ENCODE results near the gene PRUNE2. TPM values are rescaled to one million over a fixed set of nuclear protein-coding genes. Genes with fewer than 3 reads are reported as not detected.

The PRUNE2 gene, protein sequence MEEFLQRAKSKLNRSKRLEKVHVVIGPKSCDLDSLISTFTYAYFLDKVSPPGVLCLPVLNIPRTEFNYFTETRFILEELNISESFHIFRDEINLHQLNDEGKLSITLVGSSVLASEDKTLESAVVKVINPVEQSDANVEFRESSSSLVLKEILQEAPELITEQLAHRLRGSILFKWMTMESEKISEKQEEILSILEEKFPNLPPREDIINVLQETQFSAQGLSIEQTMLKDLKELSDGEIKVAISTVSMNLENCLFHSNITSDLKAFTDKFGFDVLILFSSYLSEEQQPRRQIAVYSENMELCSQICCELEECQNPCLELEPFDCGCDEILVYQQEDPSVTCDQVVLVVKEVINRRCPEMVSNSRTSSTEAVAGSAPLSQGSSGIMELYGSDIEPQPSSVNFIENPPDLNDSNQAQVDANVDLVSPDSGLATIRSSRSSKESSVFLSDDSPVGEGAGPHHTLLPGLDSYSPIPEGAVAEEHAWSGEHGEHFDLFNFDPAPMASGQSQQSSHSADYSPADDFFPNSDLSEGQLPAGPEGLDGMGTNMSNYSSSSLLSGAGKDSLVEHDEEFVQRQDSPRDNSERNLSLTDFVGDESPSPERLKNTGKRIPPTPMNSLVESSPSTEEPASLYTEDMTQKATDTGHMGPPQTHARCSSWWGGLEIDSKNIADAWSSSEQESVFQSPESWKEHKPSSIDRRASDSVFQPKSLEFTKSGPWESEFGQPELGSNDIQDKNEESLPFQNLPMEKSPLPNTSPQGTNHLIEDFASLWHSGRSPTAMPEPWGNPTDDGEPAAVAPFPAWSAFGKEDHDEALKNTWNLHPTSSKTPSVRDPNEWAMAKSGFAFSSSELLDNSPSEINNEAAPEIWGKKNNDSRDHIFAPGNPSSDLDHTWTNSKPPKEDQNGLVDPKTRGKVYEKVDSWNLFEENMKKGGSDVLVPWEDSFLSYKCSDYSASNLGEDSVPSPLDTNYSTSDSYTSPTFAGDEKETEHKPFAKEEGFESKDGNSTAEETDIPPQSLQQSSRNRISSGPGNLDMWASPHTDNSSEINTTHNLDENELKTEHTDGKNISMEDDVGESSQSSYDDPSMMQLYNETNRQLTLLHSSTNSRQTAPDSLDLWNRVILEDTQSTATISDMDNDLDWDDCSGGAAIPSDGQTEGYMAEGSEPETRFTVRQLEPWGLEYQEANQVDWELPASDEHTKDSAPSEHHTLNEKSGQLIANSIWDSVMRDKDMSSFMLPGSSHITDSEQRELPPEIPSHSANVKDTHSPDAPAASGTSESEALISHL (N-terminal part only)
- 18.6 and 32.5 TPM in 2 replicates for polyA plus RNA-seq

DNA sequence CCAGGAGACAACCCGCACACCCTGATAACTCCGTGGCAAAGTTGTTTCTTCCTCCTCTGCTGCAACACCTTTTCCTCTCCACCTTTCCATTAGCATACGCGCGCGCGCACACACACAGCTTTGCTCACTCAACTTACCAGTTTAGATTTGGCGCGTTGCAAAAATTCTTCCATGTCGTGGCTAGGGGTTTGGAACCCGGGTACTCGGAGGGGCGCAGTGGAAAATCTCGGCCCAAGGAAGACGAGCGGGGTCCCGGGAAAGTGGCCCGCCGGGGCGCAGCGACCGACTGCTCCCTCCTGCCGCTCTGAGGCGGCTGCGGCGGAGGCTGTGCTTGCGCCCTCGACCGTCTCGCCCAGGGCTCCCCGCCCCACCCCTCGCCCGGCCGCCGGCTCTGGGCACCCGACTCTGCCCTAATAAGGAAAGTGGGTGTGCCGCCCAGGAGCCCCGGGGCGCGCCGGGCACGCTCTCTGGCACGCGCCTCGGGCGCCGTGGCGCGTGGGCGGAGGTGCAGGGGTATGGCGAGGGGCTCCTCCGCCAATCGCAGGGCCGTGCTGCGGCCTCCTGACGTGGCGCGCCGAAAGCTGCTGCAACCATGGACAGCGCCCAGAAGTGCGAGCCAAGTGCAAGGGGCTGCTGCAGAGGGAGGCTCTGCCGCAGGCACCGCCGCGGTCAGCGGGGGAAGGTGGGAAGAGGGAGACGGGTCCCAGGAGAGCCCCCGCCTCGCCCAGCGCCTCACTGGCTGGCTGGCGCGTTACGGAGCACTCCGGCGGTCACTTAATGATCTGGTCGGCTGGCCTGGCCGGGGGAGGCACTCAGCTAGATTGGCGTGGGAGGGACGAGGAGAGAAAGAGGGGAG, at the start of gene PRUNE2:
PRUNE2 (minus strand) TSS at position 324 of the 856 bp plus-strand sequence; CDS start at position 173, 151 bp downstream.

DNA sequence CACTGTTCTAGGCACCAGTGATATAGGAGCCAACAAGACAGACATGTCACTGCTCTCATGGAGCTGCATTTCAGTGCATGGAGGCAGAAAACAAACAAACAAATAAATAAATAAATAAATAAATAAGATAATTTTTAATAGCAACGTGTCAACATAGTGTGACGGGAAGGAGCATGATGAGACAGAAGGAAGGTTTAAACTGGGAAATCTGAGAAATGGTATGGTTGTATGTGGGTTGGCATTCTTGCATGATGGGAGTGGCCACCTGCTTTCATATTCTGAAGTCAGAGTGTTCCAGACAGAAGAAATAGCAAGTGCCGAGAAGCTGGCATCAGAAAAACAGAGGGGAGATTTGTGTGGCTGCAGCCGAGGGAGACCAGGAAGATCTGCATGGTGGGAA, 141.8 kb downstream of the PRUNE2 start, which contains the start of gene PCA3:
PCA3 (plus strand) TSS at position 301 of the 400 bp plus-strand sequence.

Other genes with a start within 250 kb of the PRUNE2 start
- gene PCA3, start 141.7 kb downstream of the PRUNE2 start, polyA plus RNA-seq, result 0.66 and 3.6 TPM in 2 replicates
- gene FOXB2, start 113.5 kb upstream of the PRUNE2 start, polyA plus RNA-seq, result not detected in 2 replicates